HCT116 (cell line): ENCODE measurements around the gene SAPCD2. TPM values are rescaled to one million over a fixed set of nuclear protein-coding genes. Genes with fewer than 3 reads are reported as not detected.

Experiments used
- ATAC-seq: fragments of 200-7000 bp; cut with Tn5 transposase; 2 replicates; pipeline ENCODE4 v1.9.1; 2020; ENCODE audit warnings: mild to moderate bottlenecking, moderate library complexity
- BruUV-seq: library from RNA; stranded (reverse); fragments of 400-500 nt; replicated peaks from 2 replicates; lab custom pipeline; 2021; lab: Mats Ljungman, UMichigan
- CTCF ChIA-PET: fragments of 300-600 bp; sonication (Branson Sonifier 250); formaldehyde crosslinking; loops from one replicate; lab custom pipeline; 2021; ENCODE audit warnings: antibody characterized with exemption; lab: Charles Lee
- POLR2A ChIA-PET: fragments of 300-600, 350-600 bp; sonication (Branson Sonifier 250); formaldehyde crosslinking; loops from one replicate; lab custom pipeline; 2021; ENCODE audit warnings: antibody characterized with exemption; lab: Charles Lee
- RAD21 ChIA-PET, 2 experiments: fragments of 300-600 bp; sonication (Branson Sonifier 250); formaldehyde crosslinking; loops; one replicate each; lab custom pipeline; 2023; ENCODE audit warnings: low total read pairs in 2 of 2; ENCODE audit not compliant: uncharacterized antibody in 2 of 2, unreplicated experiment in 2 of 2, low non-redundant PET in 1 of 2; lab: Charles Lee
- DNase-seq: peaks from one replicate; pipeline ENCODE4 v3.0.0-alpha.2; 2010; ENCODE audit warnings: low read depth, low spot score
- H2AFZ ChIP-seq: fragments of 200-600 bp; shearing (Covaris generic), sonication (generic); 2 replicates; pipeline ENCODE4 v1.6.1; 2017; ENCODE audit warnings: low read depth, mixed run types, mixed read lengths, antibody characterized with exemption, low read length; ENCODE audit not compliant: poor library complexity, severe bottlenecking
- H3K27ac ChIP-seq: 2 replicates; pipeline ENCODE4 v1.5.1; 2012; ENCODE audit warnings: low read depth, low read length
- H3K27me3 ChIP-seq: fragments of 200-600 bp; sonication (generic); 2 replicates; pipeline ENCODE4 v1.6.1; 2016; ENCODE audit warnings: mixed run types, low read length, mixed read lengths; ENCODE audit not compliant: insufficient read depth
- H3K36me3 ChIP-seq, 2 experiments: fragments of 200-500 bp in 1 of 2; fragments of 200-600 bp in 1 of 2; sonication (Bioruptor generic) in 1 of 2; sonication (generic) in 1 of 2; 2 replicates each; pipeline versions ENCODE4 v1.5.1 to v1.6.1; 2014 to 2016; ENCODE audit warnings: low read length in 2 of 2, inconsistent platforms in 1 of 2, mixed read lengths in 1 of 2, mixed run types in 1 of 2; ENCODE audit not compliant: insufficient read depth in 2 of 2, control insufficient read depth in 1 of 2
- H3K4me1 ChIP-seq, 2 experiments: fragments of 200-600 bp in 1 of 2; sonication (generic) in 1 of 2; 2 replicates each; pipeline versions ENCODE4 v1.5.1 to v1.6.1; 2012 to 2017; ENCODE audit warnings: low read length in 2 of 2, inconsistent platforms in 1 of 2, mild to moderate bottlenecking in 1 of 2, mixed read lengths in 1 of 2, mixed run types in 1 of 2, moderate library complexity in 1 of 2; ENCODE audit not compliant: insufficient read depth in 2 of 2, control insufficient read depth in 1 of 2
- H3K4me2 ChIP-seq: fragments of 200-600 bp; sonication (generic); 2 replicates; pipeline ENCODE4 v1.6.1; 2017; ENCODE audit warnings: mixed run types, low read length, mixed read lengths
- H3K4me3 ChIP-seq, 2 experiments: fragments of 200-600 bp in 1 of 2; sonication (generic) in 1 of 2; replicated peaks in 1 of 2; 2 replicates each; pipeline ENCODE4 v1.5.1; 2011 to 2016; ENCODE audit warnings: low read length in 2 of 2, control low read depth in 1 of 2, low read depth in 1 of 2, mild to moderate bottlenecking in 1 of 2, mixed read lengths in 1 of 2, mixed run types in 1 of 2
- H3K79me2 ChIP-seq: fragments of 200-600 bp; sonication (generic); 2 replicates; pipeline ENCODE4 v1.6.1; 2017; ENCODE audit warnings: mild to moderate bottlenecking, mixed run types, low read length, moderate library complexity, mixed read lengths; ENCODE audit not compliant: insufficient read depth
- H3K9ac ChIP-seq: fragments of 200-600 bp; sonication (generic); 2 replicates; pipeline ENCODE4 v1.6.1; 2016; ENCODE audit warnings: low read length, mixed read lengths
- H3K9me2 ChIP-seq: fragments of 200-600 bp; sonication (generic), shearing (Covaris generic); 2 replicates; pipeline ENCODE4 v1.6.1; 2017; ENCODE audit warnings: mixed run types, mild to moderate bottlenecking, moderate library complexity; ENCODE audit not compliant: insufficient read depth
- H3K9me3 ChIP-seq, 2 experiments: fragments of 200-500 bp in 1 of 2; fragments of 200-600 bp in 1 of 2; sonication (Bioruptor generic) in 1 of 2; sonication (generic) in 1 of 2; 2 replicates each; pipeline ENCODE4 v1.6.1; 2014 to 2017; ENCODE audit warnings: low read length in 2 of 2, mixed read lengths in 2 of 2, inconsistent platforms in 1 of 2, low read depth in 1 of 2, mild to moderate bottlenecking in 1 of 2, mixed run types in 1 of 2, moderate library complexity in 1 of 2; ENCODE audit not compliant: control insufficient read depth in 1 of 2, insufficient read depth in 1 of 2
- H4K20me1 ChIP-seq: fragments of 200-600 bp; sonication (generic), shearing (Covaris generic); 2 replicates; pipeline ENCODE4 v1.6.1; 2017; ENCODE audit warnings: mixed run types, mild to moderate bottlenecking, moderate library complexity; ENCODE audit not compliant: insufficient read depth
- ATF3 ChIP-seq: IDR thresholded peaks from 2 replicates; pipeline ENCODE4 v1.6.1; 2012
- CTCF ChIP-seq, 3 experiments: fragments of 200-600 bp in 1 of 3; sonication (generic) in 1 of 3; IDR thresholded peaks in 2 of 3; conservative IDR thresholded peaks in 1 of 3; 2 replicates each; pipeline ENCODE4 v1.5.1; 2012 to 2017; ENCODE audit warnings: low read depth in 2 of 3, low read length in 2 of 3, antibody characterized with exemption in 1 of 3, borderline replicate concordance in 1 of 3, control low read depth in 1 of 3, mild to moderate bottlenecking in 1 of 3, mixed read lengths in 1 of 3, mixed run types in 1 of 3, moderate library complexity in 1 of 3; ENCODE audit not compliant: insufficient read depth in 1 of 3
- JUND ChIP-seq: IDR thresholded peaks from 2 replicates; pipeline ENCODE4 v1.6.1; 2012
- SP1 ChIP-seq: IDR thresholded peaks from 2 replicates; pipeline ENCODE4 v1.6.1; 2012; ENCODE audit warnings: low read depth
- intact Hi-C: fragments of 100-400 bp; cut with micrococcal nuclease; formaldehyde crosslinking; loops from 2 replicates; pipeline ENCODE4 v1.10.0; 2022
- total RNA-seq: library from RNA; stranded (reverse); gene quantifications from one replicate; pipeline ENCODE4 v1.2.1, GENCODE V29; 2021; ENCODE audit not compliant: unreplicated experiment
- TF ChIP-seq, protein P1 (sequence below): IDR thresholded peaks from 2 replicates; pipeline ENCODE4 v1.6.1; 2012

Gene SAPCD2
- total RNA-seq, 1 experiment from 2014 or later = 71.7 TPM

DNA sequence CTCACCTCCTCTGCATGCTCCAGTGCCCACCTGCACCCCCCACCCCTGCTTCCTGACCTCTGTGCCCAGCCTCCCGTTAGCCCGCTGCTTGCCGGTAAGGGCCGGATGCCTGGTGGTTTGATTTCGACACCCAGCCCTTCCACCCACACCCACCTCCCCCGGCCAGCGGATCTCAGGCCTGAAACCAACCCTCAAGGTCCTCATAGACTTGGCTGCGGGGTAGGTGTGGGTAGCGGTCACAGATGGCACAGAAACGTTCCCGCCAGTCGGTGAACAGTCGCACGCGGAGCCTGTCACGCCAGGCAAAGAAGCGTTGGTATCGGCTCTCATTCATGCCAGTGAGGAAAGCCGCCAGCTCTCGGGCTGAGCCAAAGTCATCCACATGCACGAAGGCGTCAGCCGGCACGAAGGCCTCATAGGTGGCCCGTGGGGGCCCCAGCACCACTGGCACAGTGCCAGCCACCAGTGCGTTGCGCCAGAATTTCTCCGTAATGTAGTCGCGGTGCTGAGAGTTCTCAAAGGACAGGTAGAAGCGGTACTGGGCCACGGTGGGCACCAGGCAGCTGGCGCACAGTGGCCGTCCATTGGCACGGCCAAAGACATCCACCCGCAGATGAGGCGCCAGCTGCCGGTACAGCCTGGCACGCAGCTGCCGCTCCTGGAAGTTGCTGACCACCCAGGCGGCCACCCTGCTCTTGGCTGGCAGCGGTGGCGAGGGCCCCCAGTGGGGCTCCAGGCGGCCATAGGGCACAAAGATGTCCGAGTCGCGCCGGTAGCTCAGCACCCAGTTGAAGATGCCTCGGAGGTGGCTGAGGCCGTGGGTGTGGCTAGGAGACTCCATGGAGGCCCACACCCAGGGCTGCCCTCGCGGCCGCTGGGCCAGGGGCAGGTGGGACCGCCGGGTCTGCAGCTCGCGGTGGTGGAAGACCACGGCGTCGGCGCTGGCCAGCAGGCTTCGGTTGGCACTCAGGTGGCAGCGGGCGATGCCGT, 39.5 kb downstream of the SAPCD2 start:
- intact Hi-C loops = no loop called here
- CTCF ChIA-PET = interaction anchor here (0.8 to 2.1 kb wide), 2 partner anchors 83 kb away, joined by 5 to 42 read pairs; no protein-coding TSS in a partner anchor
- H3K9ac ChIP-seq = no peak overlapping the region

More for the DNA sequence above, 39.5 kb downstream of the SAPCD2 start:
- no peak for ATAC-seq
- H3K9me2 ChIP-seq = no peaks in the 10 kb centered on the region
- ChIA-PET POLR2A (no interaction called here), RAD21 (interaction anchor here in 1 of 2 experiments (0.6 kb wide), 1 partner anchor 18 kb away, joined by 4 read pairs; no protein-coding TSS in a partner anchor)
- no peak overlapping the region for H2AFZ ChIP-seq
- no peak for DNase-seq
- no peaks in the 10 kb centered on the region for H3K36me3 ChIP-seq
- no peak for TF ChIP-seq JUND
- TF ChIP-seq ATF3 = no peak
- TF ChIP-seq CTCF (IDR thresholded peaks at IDR 0.05 in 2 of 3, conservative IDR thresholded peaks at IDR 0.05 in 1 of 3; ENCODE audit: borderline replicate concordance in 1 of 3, insufficient read depth in 1 of 3, low read depth in 2 of 3, low read length in 2 of 3) = no peak
- TF ChIP-seq, protein P1, sequence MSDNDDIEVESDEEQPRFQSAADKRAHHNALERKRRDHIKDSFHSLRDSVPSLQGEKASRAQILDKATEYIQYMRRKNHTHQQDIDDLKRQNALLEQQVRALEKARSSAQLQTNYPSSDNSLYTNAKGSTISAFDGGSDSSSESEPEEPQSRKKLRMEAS = no peak
- no peak for TF ChIP-seq SP1
- H3K4me3 ChIP-seq = no peak overlapping the region
- H3K27me3 ChIP-seq = no peaks in the 10 kb centered on the region
- BruUV-seq = no TSS peak
- no peaks in the 10 kb centered on the region for H3K9me3 ChIP-seq
- H3K27ac ChIP-seq = no peak overlapping the region
- no peaks in the 10 kb centered on the region for H4K20me1 ChIP-seq
- no peak overlapping the region for H3K4me2 ChIP-seq
- H3K79me2 ChIP-seq = peaks cover 18% of the 10 kb centered on the region; the same call in 1 of the 2 replicates
- peaks cover 31 to 53% of the 10 kb centered on the region in 2 experiments for H3K4me1 ChIP-seq
